Measurements from ENCODE around the gene CSPG5. TPM values are rescaled to one million over a fixed set of nuclear protein-coding genes. Genes with fewer than 3 reads are reported as not detected.

Gene CSPG5
- total RNA-seq, 1 experiment from 2014 or later, result 5.7 TPM

DNA sequence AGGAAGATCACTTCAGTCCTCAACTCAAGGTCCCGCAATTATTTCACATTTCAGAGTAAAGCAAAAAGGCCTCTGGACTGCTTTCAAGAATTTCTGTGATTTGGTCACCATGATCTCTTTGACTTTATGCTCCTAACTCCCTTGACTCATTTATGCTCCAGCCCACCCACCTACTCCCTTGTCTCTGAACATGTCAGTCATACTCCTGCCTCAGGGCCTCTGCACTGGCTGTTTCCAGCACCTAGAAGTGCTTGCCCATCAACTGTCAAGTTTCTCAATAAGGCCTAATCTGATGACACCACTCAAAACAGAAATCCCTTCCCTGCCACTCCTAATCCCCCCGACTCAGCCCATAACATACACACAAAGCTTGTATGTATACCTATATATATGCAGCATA lies 36.1 kb upstream of the CSPG5 start:
- no peak for DNase-seq
- Mint-ChIP-seq H3K36me3 (ENCODE audit: insufficient read depth in 1 of 3, low read depth in 3 of 3) (peaks cover 36 to 57% (median 56%) of the 10 kb centered on the region in 3 experiments), H3K27me3 (ENCODE audit: low read depth) (no peaks in the 10 kb centered on the region), H3K27ac (no peak overlapping the region), H3K9me3 (no peaks in the 10 kb centered on the region), H3K4me3 (no peak overlapping the region), H3K4me1 (0 out of 4 replicates have a peak, but pooled peaks cover 0 to 3% of the 10 kb centered on the region in 2 experiments)
- Histone ChIP-seq H3K4me2 (ENCODE audit: insufficient read depth, insufficient read length, low read length) (no peak overlapping the region), H2BK12ac (ENCODE audit: insufficient read length, low read depth, low read length) (no peak overlapping the region), H4K20me1 (ENCODE audit: control insufficient read depth, insufficient read depth, insufficient read length) (no peaks in the 10 kb centered on the region), H3K79me1 (ENCODE audit: insufficient read depth, low read depth, low read length, poor library complexity, severe bottlenecking) (peaks cover 3% of the 10 kb centered on the region), H2AK5ac (ENCODE audit: insufficient read length, low read length) (no peak overlapping the region), H2BK20ac (ENCODE audit: low read depth, low read length, poor library complexity, severe bottlenecking) (no peak overlapping the region), H3K9ac (ENCODE audit: extremely low read depth, insufficient read length, low read length) (no peak overlapping the region), H2AFZ (ENCODE audit: low read length) (no peak overlapping the region), H4K8ac (replicated peaks; ENCODE audit: insufficient read length, low read depth, low read length) (no peak overlapping the region), H3K56ac (ENCODE audit: insufficient read length, low read depth, low read length) (no peak overlapping the region), H3K79me2 (ENCODE audit: insufficient read depth, low read length) (no peaks in the 10 kb centered on the region), H3K23ac (ENCODE audit: insufficient read length, low read depth, low read length) (no peak overlapping the region), H3K27ac (ENCODE audit: insufficient read length, low read depth, low read length) (no peak overlapping the region), H3K9me3 (ENCODE audit: control insufficient read depth, low read depth, low read length) (no peaks in the 10 kb centered on the region), H3K23me2 (ENCODE audit: insufficient read length, low read depth, low read length, poor library complexity, severe bottlenecking) (no peaks in the 10 kb centered on the region), H4K91ac (ENCODE audit: insufficient read length, low read depth, low read length) (no peak overlapping the region), H3K27me3 (ENCODE audit: insufficient read depth, low read length) (no peaks in the 10 kb centered on the region), H2BK120ac (ENCODE audit: low read depth, low read length, poor library complexity, severe bottlenecking) (no peak overlapping the region), H2BK5ac (ENCODE audit: insufficient read length, low read length) (no peak overlapping the region), H3K4ac (ENCODE audit: low read depth, low read length) (no peak overlapping the region), H3K18ac (ENCODE audit: insufficient read length, low read depth, low read length) (no peak overlapping the region), H3K4me1 (ENCODE audit: insufficient read depth, low read length) (no peaks in the 10 kb centered on the region), H3K14ac (ENCODE audit: insufficient read depth, low read length) (no peak overlapping the region), H3T11ph (ENCODE audit: low read length) (no peak overlapping the region), H4K5ac (ENCODE audit: insufficient read length, low read depth, low read length) (no peak overlapping the region), H2BK15ac (ENCODE audit: low read depth, low read length) (no peak overlapping the region)
- TF ChIP-seq, protein P1, sequence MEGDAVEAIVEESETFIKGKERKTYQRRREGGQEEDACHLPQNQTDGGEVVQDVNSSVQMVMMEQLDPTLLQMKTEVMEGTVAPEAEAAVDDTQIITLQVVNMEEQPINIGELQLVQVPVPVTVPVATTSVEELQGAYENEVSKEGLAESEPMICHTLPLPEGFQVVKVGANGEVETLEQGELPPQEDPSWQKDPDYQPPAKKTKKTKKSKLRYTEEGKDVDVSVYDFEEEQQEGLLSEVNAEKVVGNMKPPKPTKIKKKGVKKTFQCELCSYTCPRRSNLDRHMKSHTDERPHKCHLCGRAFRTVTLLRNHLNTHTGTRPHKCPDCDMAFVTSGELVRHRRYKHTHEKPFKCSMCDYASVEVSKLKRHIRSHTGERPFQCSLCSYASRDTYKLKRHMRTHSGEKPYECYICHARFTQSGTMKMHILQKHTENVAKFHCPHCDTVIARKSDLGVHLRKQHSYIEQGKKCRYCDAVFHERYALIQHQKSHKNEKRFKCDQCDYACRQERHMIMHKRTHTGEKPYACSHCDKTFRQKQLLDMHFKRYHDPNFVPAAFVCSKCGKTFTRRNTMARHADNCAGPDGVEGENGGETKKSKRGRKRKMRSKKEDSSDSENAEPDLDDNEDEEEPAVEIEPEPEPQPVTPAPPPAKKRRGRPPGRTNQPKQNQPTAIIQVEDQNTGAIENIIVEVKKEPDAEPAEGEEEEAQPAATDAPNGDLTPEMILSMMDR (conservative IDR thresholded peaks at IDR 0.05), result no peak
- no CpG with 5 or more reads among the region's 2 CpGs for WGBS (ENCODE audit: extremely low coverage, insufficient read length, low lambda C conversion rate)
